ENCODE results near the gene GMFB.

GRCh38 chr14:54538055-54538454 lies 49.3 kb upstream of the GMFB start:
- no peak for TF ChIP-seq CTCF (IDR thresholded peaks at IDR 0.05 in 2 of 3, conservative IDR thresholded peaks at IDR 0.05 in 1 of 3; ENCODE audit: borderline replicate concordance in 1 of 3, insufficient read depth in 1 of 3, low read depth in 2 of 3, low read length in 2 of 3)
- no peak for TF ChIP-seq SRF (IDR thresholded peaks at IDR 0.05; ENCODE audit: low read depth)
- no peak for TF ChIP-seq ZNF274 (IDR thresholded peaks at IDR 0.05; ENCODE audit: low read depth, low read length)
- no peak for TF ChIP-seq EZH2phosphoT487 (IDR thresholded peaks at IDR 0.05; ENCODE audit: borderline replicate concordance)
- TF ChIP-seq EZH2 (IDR thresholded peaks at IDR 0.05) = no peak
- TF ChIP-seq POLR2A (IDR thresholded peaks at IDR 0.05; ENCODE audit: borderline replicate concordance, extremely low read depth, insufficient read depth, insufficient read length) = no peak
- TF ChIP-seq ATF3 (IDR thresholded peaks at IDR 0.05) = no peak
- no peak for TF ChIP-seq RAD21 (IDR thresholded peaks at IDR 0.05; ENCODE audit: low read depth)
- no peak for TF ChIP-seq SP1 (IDR thresholded peaks at IDR 0.05; ENCODE audit: low read depth)
- no peak for TF ChIP-seq ZFX (IDR thresholded peaks at IDR 0.05)
- no peak for TF ChIP-seq POLR2AphosphoS5 (IDR thresholded peaks at IDR 0.05; ENCODE audit: low read depth, low read length)
- no peak for TF ChIP-seq EGR1 (IDR thresholded peaks at IDR 0.05; ENCODE audit: low read depth)
